ENCODE data around the gene PSG2.
A peak's percentile ranks its signal among the peaks of the same experiment; 100 is the strongest.
"Not testable (repeated sequence)": the region's sequence is repeated elsewhere in the genome, so short reads cannot be mapped to it uniquely, and the experiment has no call there.

The PSG2 gene

GRCh38 chr19:43082601-43083000, at the start of gene PSG2:
Gene PSG2, minus strand, starts transcription at chr19:43082701. Its CDS starts 132 bp downstream, at chr19:43082569.
- not testable (repeated sequence) for DNase-seq

DNA sequence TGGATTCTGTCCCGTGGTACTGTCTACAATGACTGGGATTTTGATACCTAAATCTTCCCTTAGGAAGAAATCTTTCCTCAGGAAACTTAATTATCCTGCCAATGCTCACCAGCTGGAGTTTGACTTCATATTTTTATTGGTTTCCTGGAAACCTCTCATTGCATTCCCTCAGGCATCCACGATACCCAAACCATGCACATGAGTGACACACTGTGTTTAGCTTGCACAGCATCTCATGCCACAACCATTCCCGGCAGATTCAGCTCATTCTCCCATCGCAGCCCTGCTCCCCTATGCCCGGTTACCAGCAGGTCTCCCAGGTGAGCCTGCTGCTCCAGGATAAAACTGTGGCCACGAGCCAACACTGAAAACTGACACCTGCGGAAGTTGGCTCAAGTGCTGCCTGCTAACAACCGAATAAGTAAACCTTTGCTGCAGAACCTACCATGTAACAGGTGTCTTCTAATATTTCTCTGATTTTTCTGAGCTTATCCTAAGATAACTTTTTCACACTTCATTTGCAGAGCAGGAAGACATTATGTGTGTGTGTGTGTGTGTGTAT, 48.9 kb upstream of the PSG2 start:
- not testable (repeated sequence) for DNase-seq

DNA sequence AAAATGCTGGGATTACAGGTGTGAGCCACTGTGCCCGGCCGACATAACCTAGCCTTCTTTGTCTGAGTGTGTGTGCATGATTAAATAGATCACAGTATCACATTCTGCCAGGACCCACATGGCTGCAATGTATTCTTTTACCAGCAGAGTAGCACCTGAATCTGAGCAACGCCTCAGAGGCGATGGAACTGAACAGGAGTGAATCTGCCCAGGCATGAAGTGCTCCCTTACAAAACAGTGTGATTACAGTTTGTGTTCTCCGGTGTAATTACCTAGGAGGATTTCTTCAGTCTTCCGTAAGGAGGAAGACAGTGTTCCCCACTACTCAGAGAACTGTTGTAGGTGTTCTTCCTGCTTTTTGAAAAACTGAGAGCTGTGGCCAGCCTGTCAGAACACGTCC, 46.7 kb upstream of the PSG2 start:
- not testable (repeated sequence) for DNase-seq

GRCh38 chr19:43127336-43127735, 44.8 kb upstream of the PSG2 start:
- DNase-seq = not testable (repeated sequence)

GRCh38 chr19:43126720-43127119, 44.2 kb upstream of the PSG2 start:
- no peak for DNase-seq

DNA sequence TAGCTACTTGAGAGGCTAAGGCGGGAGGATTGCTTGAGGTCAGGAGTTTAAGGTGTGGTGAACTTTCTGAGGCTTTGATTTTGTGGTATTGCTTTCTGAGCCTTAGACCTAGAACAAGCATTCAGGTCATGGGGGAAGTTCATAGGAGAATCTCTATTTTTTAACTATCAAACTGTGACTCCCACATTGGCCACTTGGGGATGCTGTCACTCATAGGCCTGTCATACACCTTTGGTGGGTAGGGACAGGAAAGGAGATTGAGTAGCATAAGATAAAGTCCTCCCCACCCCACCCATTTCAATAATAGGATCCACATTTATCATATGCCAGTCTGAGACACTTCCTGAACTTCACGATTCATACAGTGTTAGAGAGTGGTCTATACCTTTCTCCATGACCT, 41.9 kb upstream of the PSG2 start:
- no peak for DNase-seq

DNA sequence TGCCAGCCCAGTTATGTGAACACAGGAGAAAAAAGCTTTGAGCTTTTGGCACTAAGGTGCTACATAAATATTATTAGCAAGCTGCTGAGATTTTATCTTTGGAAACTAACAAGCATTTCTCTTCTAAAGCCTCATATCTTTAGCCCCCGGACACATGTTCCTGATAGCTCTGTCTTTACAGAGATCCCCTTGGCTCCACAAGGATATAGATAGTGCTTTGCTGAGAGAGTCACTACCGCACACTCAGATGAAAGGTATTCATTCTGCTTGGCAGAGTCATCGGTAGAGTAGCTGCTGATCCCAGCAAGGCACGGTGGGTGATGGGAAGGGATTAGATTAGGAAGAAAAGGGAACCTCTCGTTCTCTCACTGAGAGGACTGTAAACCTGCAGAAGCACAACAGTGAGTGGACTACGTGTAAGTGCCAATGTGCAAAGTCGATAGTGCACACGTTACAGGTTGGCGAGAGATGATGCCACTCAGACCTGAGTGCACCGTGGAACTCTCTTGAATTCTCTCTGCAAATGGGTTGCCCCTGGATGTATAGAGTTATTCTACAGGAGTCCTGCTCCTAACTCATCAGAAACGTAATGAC, 38.0 kb upstream of the PSG2 start:
- not testable (repeated sequence) for DNase-seq

DNA sequence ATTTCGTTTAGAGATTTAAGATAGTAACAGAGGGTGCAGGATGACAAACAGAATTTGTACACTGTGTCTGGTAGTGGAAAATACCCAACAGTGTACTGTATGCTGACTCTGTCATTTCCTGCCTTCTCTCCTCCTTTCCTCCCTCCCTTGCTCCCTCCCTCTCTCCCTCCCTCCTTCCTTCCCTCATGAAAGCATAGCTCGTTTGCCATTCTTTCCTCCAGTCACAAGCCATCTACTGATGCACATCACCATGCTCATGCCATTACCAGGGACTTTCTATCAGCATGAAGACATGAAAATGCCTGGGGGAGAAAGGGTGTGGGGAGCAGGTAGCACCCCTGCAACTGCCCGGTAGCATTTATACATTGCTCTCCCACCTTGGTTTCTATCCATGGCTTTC, 37.0 kb upstream of the PSG2 start:
- DNase-seq = not testable (repeated sequence)

DNA sequence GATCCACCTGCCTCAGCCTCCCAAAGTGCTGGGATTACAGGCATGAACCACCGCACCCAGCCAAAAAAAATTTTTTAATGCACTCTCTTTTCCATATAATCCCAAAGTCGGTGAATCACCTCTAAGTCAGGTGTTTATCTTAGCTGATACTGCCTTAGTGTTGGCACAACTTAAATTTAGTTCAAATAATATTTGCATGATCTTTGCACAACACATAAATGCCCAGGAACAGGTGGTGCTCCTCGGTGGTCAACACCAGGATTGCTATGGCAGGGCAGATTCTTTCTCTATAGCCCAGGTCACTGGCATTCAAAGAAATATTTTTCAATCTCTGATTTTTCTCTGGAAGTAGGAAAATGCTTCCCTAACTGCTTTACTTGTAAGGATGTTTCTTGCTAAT, 33.9 kb upstream of the PSG2 start:
- not testable (repeated sequence) for DNase-seq

DNA sequence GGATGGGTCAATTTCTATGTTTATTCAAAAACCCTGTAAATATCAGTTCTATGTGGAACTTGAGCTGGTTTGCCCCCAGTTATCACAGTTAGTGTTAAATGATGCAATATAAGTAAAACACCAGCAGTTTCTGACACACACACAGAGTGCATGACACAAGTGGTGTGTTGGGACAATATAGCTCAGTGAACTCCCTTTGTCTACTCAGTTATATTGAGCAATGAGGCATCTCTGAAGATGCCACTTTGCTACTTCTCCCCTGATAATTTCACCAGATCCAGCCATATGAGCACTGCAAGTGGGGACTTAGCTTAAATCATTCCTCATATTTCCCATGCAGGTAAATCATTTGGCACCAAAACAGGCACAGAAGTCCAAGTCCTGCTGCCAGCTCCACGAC, 33.0 kb upstream of the PSG2 start:
- not testable (repeated sequence) for DNase-seq

DNA sequence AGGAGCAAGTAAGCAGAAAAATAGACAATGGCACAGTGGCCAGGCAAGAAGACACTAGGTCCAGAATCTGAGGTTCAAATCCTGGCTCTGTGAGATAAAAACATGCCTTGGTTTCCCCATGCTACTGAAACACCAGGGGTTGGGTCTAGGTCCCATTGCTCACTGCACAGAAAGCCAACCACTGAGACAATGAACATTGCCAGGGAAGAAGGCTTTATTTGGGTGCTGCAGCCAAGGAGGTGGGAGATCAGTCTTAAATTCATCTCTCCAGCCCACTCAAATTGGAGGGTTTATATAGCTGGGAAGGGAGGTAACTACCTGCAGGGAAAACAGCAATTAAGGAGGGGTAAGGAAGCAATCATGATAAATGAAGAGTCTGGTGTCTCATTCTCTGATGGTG, 32.6 kb upstream of the PSG2 start:
- DNase-seq = not testable (repeated sequence)

GRCh38 chr19:43114626-43115025, 32.1 kb upstream of the PSG2 start:
- not testable (repeated sequence) for DNase-seq

GRCh38 chr19:43107401-43107800, 24.9 kb upstream of the PSG2 start:
- DNase-seq = not testable (repeated sequence)

DNA sequence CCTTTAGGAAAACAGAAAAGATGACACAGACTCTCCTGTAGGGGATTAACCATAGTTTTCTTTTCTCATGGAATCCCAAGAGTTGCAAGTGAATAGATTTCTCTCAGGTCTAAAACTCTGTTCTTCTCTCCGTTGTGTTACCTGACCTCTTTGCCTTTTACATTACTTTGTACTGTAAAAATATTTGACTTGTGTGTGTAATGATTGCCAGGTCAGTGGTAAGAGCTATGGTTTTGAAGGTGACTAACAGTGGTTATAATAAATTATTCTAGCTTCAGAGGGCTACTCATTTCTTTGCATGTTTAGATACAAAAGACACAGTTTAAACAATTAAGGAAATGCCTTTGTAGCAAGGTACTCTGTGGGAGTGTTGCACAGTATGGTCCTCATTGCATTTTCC, 23.0 kb upstream of the PSG2 start:
- DNase-seq = no peak

GRCh38 chr19:43104215-43104850, 21.8 kb upstream of the PSG2 start:
- not testable (repeated sequence) for DNase-seq

- no peak for DNase-seq
Measured at GRCh38 chr19:43101950-43102349, 19.4 kb upstream of the PSG2 start.

DNA sequence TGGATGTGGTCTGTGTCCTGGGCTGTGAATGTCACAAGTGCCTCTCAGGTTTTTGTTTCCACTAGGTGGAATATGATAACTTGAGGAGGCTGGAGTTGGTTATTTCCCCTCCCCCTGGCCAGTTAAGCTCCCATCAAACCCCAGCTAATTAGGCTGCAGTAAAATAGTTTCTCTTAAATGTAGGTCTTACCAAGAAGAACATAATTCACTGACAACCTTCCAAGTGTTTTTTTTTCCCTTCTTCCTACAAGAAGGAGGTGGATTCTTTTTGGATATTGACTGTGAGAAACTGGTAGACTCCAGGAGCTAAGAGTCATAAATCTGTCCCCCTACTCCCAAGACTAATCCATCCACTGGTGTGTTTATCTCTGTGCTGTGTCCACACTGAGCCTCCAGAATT, 15.9 kb upstream of the PSG2 start:
- DNase-seq = not testable (repeated sequence)

GRCh38 chr19:43087702-43088340, 5.3 kb upstream of the PSG2 start:
- peak; percentile 36 to 48 for DNase-seq

GRCh38 chr19:43085796-43086530, 3.5 kb upstream of the PSG2 start:
- DNase-seq = not testable (repeated sequence)

- DNase-seq = peak; percentile 44 to 46
Measured at GRCh38 chr19:43084196-43084832, 1.8 kb upstream of the PSG2 start.

DNA sequence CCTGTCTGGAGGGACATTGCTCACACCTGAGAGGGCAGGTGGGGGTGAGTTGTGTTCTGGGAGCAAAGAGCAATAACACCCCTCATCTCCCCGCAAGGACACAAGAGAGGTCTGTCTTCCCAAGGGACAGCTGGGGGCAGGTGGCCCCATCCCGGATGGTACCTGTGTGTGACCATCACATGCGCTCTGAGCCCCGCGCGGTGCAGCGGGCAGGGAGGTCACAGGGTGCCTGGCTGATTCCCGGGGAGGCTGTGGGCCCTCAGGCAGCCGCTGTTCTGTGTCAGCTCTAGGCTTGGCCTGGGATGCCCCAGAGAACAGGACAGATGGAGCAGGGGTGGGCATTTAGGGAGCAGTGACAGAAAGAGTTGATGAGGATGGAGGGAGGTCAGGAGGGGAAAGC, 1.2 kb upstream of the PSG2 start:
- not testable (repeated sequence) for DNase-seq

- no peak for DNase-seq
Measured at GRCh38 chr19:43078311-43078710, 4.2 kb downstream of the PSG2 start.

- DNase-seq = not testable (repeated sequence)
Measured at GRCh38 chr19:43077881-43078280, 4.6 kb downstream of the PSG2 start.
